ENCODE measurements around the gene PYM1. TPM values are rescaled to one million over a fixed set of nuclear protein-coding genes. Genes with fewer than 3 reads are reported as not detected.
"Not testable (repeated sequence)": the region's sequence is repeated elsewhere in the genome, so short reads cannot be mapped to it uniquely, and the experiment has no call there.

PYM1 gene
- polyA plus RNA-seq, 1 of the 3 experiments (the other 2 are of a cell fraction): 36.3 TPM

DNA sequence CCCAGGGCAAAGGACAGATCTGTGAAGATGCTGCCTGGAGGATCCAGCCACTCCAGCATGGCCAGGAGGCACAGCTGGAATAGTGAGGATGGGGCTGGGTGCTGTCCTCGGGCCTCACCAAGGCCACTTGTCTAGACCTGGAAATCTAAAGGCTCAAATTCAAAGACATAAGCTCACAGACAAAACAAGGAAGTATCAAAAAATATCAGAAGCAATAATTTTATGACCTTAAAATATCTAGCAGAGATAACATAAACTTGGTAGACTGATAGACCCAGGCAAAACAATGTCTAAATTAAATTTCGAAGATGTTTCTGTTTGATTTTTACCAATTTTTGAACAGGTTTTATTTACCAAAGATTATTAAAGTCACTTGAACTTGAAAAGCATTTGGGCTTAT lies 62.4 kb downstream of the PYM1 start:
- TF ChIP-seq POLR2AphosphoS5 (IDR thresholded peaks at IDR 0.05; ENCODE audit: low read depth, low read length) (no peak), GATA2 (CRISPR knock-in tag; IDR thresholded peaks at IDR 0.05) (no peak), RCOR1 (IDR thresholded peaks at IDR 0.05; ENCODE audit: low read length) (no peak), MAX (IDR thresholded peaks at IDR 0.05; ENCODE audit: low read depth) (no peak), FOXJ3 (CRISPR knock-in tag; IDR thresholded peaks at IDR 0.05) (no peak), NFIC (IDR thresholded peaks at IDR 0.05; ENCODE audit: borderline replicate concordance) (no peak), RFX5 (IDR thresholded peaks at IDR 0.05; ENCODE audit: low read length) (no peak), SMC3 (IDR thresholded peaks at IDR 0.05; ENCODE audit: low read depth, low read length) (no peak), ELF1 (IDR thresholded peaks at IDR 0.05) (no peak), JUND (IDR thresholded peaks at IDR 0.05) (no peak), ZBTB33 (IDR thresholded peaks at IDR 0.05; ENCODE audit: borderline replicate concordance, low read depth) (no peak), TEAD4 (IDR thresholded peaks at IDR 0.05; ENCODE audit: borderline replicate concordance, insufficient read depth) (no peak)
- TF ChIP-seq, protein P1, sequence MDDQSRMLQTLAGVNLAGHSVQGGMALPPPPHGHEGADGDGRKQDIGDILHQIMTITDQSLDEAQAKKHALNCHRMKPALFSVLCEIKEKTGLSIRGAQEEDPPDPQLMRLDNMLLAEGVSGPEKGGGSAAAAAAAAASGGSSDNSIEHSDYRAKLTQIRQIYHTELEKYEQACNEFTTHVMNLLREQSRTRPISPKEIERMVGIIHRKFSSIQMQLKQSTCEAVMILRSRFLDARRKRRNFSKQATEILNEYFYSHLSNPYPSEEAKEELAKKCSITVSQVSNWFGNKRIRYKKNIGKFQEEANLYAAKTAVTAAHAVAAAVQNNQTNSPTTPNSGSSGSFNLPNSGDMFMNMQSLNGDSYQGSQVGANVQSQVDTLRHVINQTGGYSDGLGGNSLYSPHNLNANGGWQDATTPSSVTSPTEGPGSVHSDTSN (IDR thresholded peaks at IDR 0.05): no peak
- Histone ChIP-seq H2AFZ (ENCODE audit: low read depth) (no peak overlapping the region), H3K4me2 (no peak overlapping the region), H3K4me1 (ENCODE audit: control insufficient read depth in 1 of 2, insufficient read depth in 2 of 2, low read depth in 1 of 2, low read length in 1 of 2) (no peaks in the 10 kb centered on the region), H3F3A (replicated peaks; ENCODE audit: insufficient read depth) (no peaks in the 10 kb centered on the region), H3K9me3 (no peaks in the 10 kb centered on the region), H3K4me3 (ENCODE audit: low read depth in 2 of 2, low read length in 1 of 2) (no peak overlapping the region), H3K36me3 (replicated peaks in 1 of 2; ENCODE audit: control insufficient read depth in 1 of 2, insufficient read depth in 2 of 2, low read length in 1 of 2) (no peaks in the 10 kb centered on the region), H3K27me3 (ENCODE audit: insufficient read depth) (no peaks in the 10 kb centered on the region), H3K9me2 (no peaks in the 10 kb centered on the region), H3K9ac (no peak overlapping the region), H3K79me2 (ENCODE audit: insufficient read depth) (no peaks in the 10 kb centered on the region), H3K27ac (ENCODE audit: low read depth in 2 of 2, low read length in 1 of 2) (no peak overlapping the region), H4K20me1 (ENCODE audit: insufficient read depth) (no peaks in the 10 kb centered on the region)
- WGBS (ENCODE audit: low lambda C conversion rate): 22% methylated on average over 2 of the region's 2 CpGs
- DNase-seq: no peak
- CTCF ChIA-PET: interaction anchor here (0.6 kb wide), 1 partner anchor 34 kb away, joined by 3 read pairs; no protein-coding TSS in a partner anchor
- POLR2A ChIA-PET: no interaction called here

- CTCF ChIA-PET; DNase-seq; H3K79me2 ChIP-seq (ENCODE audit: insufficient read depth); H3K4me3 ChIP-seq (ENCODE audit: low read depth in 2 of 2, low read length in 1 of 2); H3K27me3 ChIP-seq (ENCODE audit: insufficient read depth); H3K9ac ChIP-seq; H3K9me3 ChIP-seq; H3K27ac ChIP-seq (ENCODE audit: low read depth in 2 of 2, low read length in 1 of 2); POLR2A ChIA-PET; H3F3A ChIP-seq (replicated peaks; ENCODE audit: insufficient read depth); H3K36me3 ChIP-seq (replicated peaks in 1 of 2; ENCODE audit: control insufficient read depth in 1 of 2, insufficient read depth in 2 of 2, low read length in 1 of 2); H3K4me1 ChIP-seq (ENCODE audit: control insufficient read depth in 1 of 2, insufficient read depth in 2 of 2, low read depth in 1 of 2, low read length in 1 of 2); H4K20me1 ChIP-seq (ENCODE audit: insufficient read depth); H3K4me2 ChIP-seq; H2AFZ ChIP-seq (ENCODE audit: low read depth); H3K9me2 ChIP-seq: not testable (repeated sequence)
- 85% methylated on average over 13 of the region's 13 CpGs for WGBS (ENCODE audit: low lambda C conversion rate)
These were observed 64.8 kb downstream of the PYM1 start for GRCh38 chr12:55862931-55863330.
